Left forelimb (tissue), 1 donor: ENCODE data around the gene ANKRD9.

ENCODE experiments used
- DNase-seq: peaks from one replicate; pipeline ENCODE4 v3.0.0-alpha.2; 2018; ENCODE audit warnings: low spot score

ANKRD9 gene

GRCh38 chr14:102497998-102498677, 11.4 kb downstream of the ANKRD9 start:
- peak; percentile 61 for DNase-seq

DNA sequence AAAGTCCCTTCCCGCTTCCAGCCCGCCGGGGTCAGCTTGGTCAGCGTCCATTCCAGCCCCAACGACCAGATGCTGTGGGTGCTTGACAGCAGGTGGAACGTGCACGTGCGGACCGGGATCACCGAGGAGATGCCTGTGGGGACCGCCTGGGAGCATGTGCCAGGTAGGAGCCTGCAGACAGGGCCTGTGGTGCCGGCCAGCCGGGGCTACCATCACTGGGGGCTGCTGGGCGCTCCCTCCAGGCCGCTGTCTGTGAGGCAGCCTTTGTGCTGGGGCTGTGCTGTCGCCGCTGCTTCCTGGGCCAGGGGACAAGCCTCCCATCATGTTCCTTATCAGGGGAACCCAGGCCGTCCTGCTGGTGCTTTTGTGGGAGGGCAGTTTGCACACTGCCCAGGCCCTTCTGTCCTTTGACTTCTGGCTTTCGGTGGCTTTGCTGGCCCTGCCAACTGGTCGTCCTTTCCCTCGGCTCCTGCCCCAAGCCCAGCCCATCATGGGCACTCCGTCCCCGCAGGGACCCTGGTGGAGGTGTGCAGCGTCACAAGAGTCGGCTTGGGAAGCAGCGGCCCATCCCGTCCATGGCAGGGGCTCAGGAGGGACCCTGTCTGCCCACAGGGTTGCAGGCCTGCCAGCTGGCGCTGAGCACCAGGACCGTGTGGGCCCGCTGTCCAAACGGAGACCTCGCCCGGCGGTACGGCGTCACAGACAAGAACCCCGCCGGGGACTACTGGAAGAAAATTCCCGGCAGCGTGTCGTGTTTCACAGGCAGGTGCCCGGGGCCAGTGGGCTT, 12.4 kb downstream of the ANKRD9 start:
- peak; percentile 60 for DNase-seq

- no peak for DNase-seq
Measured at GRCh38 chr14:102496331-102496691, 13.3 kb downstream of the ANKRD9 start.

DNA sequence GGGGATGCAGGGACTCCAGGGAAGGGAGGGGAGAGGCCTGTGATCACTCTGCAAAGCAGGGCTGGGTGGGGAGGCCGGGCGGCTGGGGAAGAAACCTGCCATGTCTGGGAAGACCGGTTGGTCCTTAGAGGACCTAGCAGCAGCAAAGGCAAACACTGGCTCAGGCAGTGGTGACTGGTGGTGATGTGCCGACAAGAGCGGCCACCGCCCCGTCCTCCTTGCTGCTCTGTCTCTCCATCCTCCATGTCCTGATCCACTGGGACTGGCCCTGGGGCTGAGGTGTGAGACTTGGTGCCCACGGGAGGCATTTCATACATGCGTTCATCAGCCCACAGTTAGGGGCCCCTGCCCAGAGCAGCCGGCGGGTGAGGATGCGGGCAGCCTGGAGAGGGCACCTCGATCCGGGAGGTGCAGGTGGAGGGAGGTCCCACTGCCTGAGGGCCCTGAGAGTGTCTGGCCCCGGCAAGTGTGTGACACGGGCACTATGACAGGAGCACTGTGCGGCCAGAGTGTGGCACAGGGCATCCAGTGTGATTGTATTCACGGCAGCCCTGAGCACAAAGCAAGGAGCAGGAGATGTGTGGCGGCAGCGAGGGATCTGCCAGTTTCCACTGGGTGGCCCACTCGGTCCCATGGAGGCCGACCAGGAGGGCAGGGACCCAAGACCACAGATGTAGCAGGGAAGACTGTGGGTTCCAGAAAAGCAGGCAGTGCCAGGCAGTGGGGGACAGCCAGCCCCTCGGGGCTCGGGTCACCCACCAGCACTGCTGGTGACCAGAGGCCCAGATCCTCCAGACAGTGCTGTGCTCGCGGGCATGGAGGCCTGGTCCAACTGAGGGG, 13.9 kb downstream of the ANKRD9 start:
- DNase-seq: peak; percentile 60

DNA sequence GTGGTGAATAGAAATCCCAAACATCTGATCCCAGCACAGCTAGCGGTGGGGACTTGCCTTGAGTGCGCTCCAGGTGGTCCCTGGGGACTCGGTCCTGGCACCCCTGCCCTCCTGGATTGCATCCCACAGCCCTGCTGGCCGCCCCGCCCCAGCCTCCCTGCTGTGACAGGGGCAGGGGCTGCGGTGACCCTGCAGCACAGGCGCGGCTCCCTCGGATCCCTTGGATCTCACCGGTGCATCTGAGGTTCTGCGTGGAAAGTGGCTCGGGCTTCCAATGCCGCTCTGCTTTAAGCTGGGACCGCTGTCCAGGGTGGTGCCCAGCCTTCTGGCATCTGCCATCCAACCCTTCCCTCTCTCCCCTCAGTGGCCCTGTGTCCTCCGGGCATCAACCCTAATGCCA, 16.0 kb downstream of the ANKRD9 start:
- peak; percentile 62 for DNase-seq

DNA sequence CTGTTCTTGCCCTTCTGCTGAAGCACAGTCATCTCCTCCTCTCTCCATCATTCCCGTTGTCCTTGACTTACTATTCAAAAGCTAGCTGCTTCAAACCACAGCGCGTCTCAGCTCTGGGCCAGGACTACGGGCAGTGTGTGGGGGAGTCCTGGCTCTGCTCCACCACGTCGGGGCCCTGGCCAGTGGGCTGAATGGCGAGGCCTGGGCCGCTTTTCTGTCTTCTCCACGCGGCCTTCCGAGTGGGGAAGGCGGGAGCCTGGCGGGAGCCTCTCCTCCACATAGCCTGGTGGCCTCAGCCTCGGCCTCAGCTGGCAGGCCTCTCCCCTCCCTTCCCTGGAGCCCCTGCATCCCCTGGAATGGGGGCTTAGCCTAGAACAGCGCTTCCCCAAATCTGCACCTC, 16.5 kb downstream of the ANKRD9 start:
- peak; percentile 23 for DNase-seq

DNA sequence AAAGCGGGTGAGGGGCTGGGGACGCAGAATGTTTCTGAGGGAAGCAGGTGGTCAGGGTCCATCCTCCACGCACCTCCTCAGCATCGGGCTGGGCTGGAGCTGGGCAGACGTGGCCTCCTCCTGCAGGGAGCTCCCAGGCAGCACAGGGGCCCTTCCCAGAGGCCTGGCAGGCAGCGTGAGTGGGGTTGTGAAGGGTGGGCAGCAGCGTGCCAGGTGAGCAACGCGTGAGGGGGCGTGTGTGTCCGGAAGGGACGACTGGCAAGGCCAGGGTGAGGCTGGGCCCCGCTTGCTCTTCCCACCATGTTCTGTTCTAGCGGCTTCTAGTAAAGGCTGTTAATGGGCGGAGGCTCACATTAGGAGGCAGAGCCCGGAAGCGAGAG, 17.1 kb downstream of the ANKRD9 start:
- no peak for DNase-seq

- DNase-seq: peak; percentile 50
Measured at GRCh38 chr14:102491786-102492530, 17.6 kb downstream of the ANKRD9 start.

GRCh38 chr14:102491366-102491765, 18.2 kb downstream of the ANKRD9 start:
- DNase-seq: no peak

GRCh38 chr14:102490456-102490855, 19.1 kb downstream of the ANKRD9 start:
- peak; percentile 59 for DNase-seq

DNA sequence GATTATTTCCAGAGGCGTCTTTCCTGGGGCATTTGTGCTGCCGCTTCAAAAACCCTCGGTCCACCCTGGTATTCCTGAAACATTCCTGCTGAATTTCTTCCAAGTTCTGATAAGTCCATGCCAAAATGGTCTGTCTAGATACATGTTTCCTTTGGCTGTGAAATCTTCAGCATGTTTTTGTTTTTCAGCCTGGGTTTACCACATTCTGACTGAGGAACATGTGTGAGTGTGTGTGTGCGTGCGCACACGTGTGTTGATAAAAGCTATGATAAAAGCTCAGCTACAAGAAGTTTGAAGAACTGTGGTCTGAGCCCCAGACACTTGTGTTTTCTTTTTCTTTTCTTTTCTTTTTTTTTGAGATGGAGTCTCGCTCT, 22.4 kb downstream of the ANKRD9 start:
- DNase-seq: no peak

DNA sequence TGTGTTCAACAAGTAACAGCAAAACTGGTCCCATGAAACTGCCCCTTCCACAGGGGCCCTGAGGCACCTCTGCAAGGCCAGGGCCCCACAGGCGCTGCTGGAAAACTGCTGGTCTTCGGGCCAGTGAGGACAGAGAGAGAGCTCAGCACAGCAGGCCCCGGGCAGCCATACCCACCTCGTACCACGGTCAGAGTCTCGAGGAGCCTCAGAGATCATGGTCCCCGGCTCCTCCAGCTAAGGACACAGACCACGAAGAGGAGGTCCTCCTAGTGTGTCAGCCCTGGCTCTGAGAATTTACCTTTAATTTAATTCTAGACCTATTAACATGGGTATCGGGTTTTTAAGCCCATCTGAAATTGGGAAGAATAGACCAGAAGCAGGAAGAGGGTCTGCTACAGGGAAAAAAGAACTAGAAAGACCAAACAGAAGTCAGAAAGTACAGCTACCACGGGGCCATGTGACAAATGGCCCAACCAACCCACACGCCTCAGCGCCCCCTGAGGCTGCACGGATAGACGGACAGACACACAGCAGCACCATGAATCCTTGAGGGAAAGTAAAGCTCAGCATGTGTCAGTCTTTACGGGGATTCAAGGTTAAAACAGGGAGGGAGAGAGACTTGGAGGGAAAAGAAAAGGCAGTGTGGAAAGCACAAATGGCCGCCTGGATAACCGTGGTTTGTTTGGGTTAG, 22.9 kb downstream of the ANKRD9 start:
- DNase-seq: no peak

- no peak for DNase-seq
Measured at GRCh38 chr14:102485693-102486512, 23.7 kb downstream of the ANKRD9 start.

- no peak for DNase-seq
Measured at GRCh38 chr14:102484316-102484715, 25.3 kb downstream of the ANKRD9 start.

GRCh38 chr14:102481791-102482238, 27.8 kb downstream of the ANKRD9 start:
- no peak for DNase-seq

- peak; percentile 22 for DNase-seq
Measured at GRCh38 chr14:102481371-102481770, 28.2 kb downstream of the ANKRD9 start.

DNA sequence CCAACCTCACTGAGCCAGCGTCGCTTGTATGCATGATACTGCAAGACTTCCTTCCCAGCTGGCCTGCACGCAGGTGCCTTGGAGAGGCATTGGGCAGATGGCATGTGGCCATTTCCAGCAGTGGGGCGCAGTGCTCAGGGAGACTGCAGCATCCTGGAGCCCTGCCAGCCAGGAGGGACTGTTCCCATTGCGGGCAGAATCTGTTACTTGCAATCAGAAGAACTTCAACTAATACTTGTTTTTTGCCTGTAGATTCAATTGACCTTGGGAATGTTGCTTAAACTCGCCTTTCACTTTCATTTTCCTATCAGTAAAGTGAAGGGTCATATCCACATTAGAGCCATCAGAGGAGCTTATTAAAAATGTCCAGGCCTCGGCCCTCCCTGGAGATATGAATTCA, 29.8 kb downstream of the ANKRD9 start:
- DNase-seq: peak; percentile 38

GRCh38 chr14:102479107-102479506, 30.5 kb downstream of the ANKRD9 start:
- DNase-seq: peak; percentile 49

DNA sequence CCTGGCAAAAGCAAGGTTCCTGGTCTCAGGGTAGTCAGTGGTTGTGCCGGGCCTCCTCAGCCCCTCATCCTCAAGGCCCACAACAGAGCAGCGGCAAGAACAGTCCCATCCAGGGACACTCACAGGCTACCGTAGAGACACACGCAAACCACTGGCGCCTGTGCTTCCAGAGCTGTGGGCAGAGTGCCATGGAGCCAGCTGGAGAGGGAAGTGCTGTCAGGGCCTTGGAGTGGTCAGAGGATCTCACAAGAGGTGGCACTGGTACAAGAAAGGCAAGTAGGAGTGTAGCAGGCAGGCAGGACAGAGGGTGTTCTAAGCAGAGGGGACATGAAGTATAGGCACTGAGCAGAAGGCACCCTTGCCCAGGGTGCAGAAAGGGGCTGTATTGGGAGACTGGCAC, 34.6 kb downstream of the ANKRD9 start:
- DNase-seq: no peak

DNA sequence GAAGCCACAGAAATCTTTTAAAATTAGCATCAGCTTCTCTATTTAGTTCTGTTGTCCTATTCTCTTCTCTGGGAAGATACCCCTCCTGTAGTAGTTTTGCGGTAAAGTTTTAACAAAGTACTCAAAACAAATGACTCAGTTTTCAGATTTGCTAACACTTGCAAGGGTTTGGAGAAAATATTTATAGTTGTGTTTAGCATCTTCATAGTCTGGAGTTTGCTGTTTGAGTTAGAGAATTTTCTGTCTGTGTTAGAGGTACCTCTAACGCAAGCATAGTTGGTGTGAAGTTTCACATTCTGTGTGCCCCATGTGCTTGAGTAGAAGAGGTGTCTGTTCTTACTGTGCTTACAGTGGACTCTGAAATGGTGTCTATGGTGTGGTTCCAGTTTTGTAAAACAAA, 36.0 kb downstream of the ANKRD9 start:
- no peak for DNase-seq

GRCh38 chr14:102472791-102473150, 36.8 kb downstream of the ANKRD9 start:
- no peak for DNase-seq
